Measurements from ENCODE around the gene FAR2. TPM values are rescaled to one million over a fixed set of nuclear protein-coding genes. Genes with fewer than 3 reads are reported as not detected.

The FAR2 gene
- total and polyA plus RNA-seq, 4 donors: 7.1 to 14.4 (median 11.2) TPM

DNA sequence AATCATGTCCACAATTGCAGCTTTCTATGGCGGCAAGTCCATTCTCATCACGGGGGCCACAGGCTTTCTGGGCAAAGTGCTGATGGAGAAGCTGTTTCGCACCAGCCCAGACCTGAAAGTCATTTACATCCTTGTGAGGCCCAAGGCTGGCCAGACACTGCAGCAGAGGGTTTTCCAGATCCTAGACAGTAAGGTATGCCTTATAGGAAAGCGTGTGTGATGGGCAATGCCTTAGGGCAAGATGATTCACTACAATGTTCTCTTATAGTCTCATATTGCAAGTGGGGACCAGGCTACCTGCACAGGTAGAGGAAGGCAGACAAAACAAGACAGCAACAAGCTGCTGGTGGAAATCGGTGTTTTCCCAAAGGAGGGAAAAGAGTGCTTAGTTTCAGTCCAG lies 121.4 kb downstream of the FAR2 start:
- H3K9me3 ChIP-seq (ENCODE audit: control insufficient read depth in 4 of 4, insufficient read depth in 3 of 4, low read length in 3 of 4): no peaks in the 10 kb centered on the region
- ATAC-seq (ENCODE audit: insufficient read depth, low FRiP score) (no peak), DNase-seq (no peak)
- WGBS, 2 donors: 95 to 96% methylated on average over 5 of the region's 5 CpGs
- no peaks in the 10 kb centered on the region for H3K4me1 ChIP-seq (ENCODE audit: control insufficient read depth in 5 of 5, insufficient read depth in 5 of 5, low read length in 5 of 5)
- H3K4me3 ChIP-seq: no peak overlapping the region
- no peak overlapping the region for H3K9ac ChIP-seq (ENCODE audit: insufficient read depth in 1 of 2, low read length in 2 of 2)
- no peaks in the 10 kb centered on the region for H3K27me3 ChIP-seq (ENCODE audit: control insufficient read depth in 3 of 3, insufficient read depth in 3 of 3, low read length in 2 of 3)
- no peaks in the 10 kb centered on the region for H3K36me3 ChIP-seq (ENCODE audit: control insufficient read depth in 4 of 4, insufficient read depth in 4 of 4, low read length in 4 of 4)
- H3K27ac ChIP-seq (ENCODE audit: low read depth in 1 of 2, low read length in 1 of 2): no peak overlapping the region
- TF ChIP-seq, protein P1, sequence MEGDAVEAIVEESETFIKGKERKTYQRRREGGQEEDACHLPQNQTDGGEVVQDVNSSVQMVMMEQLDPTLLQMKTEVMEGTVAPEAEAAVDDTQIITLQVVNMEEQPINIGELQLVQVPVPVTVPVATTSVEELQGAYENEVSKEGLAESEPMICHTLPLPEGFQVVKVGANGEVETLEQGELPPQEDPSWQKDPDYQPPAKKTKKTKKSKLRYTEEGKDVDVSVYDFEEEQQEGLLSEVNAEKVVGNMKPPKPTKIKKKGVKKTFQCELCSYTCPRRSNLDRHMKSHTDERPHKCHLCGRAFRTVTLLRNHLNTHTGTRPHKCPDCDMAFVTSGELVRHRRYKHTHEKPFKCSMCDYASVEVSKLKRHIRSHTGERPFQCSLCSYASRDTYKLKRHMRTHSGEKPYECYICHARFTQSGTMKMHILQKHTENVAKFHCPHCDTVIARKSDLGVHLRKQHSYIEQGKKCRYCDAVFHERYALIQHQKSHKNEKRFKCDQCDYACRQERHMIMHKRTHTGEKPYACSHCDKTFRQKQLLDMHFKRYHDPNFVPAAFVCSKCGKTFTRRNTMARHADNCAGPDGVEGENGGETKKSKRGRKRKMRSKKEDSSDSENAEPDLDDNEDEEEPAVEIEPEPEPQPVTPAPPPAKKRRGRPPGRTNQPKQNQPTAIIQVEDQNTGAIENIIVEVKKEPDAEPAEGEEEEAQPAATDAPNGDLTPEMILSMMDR (IDR thresholded peaks at IDR 0.05; ENCODE audit: control extremely low read depth, extremely low read depth): no peak

GRCh38 chr12:29273178-29273843 lies 124.2 kb downstream of the FAR2 start:
- ATAC-seq (ENCODE audit: insufficient read depth, low FRiP score) (no peak), DNase-seq (no peak)
- peaks cover 0 to 12% (median 0%) of the 10 kb centered on the region in 4 donors for H3K36me3 ChIP-seq (ENCODE audit: control insufficient read depth in 4 of 4, insufficient read depth in 4 of 4, low read length in 4 of 4)
- WGBS, 2 donors: 87 to 93% methylated on average over 7 of the region's 7 CpGs
- TF ChIP-seq, protein P1 (IDR thresholded peaks at IDR 0.05; ENCODE audit: control extremely low read depth, extremely low read depth): no peak
- H3K27me3 ChIP-seq (ENCODE audit: control insufficient read depth in 3 of 3, insufficient read depth in 3 of 3, low read length in 2 of 3): no peaks in the 10 kb centered on the region
- H3K9me3 ChIP-seq (ENCODE audit: control insufficient read depth in 4 of 4, insufficient read depth in 3 of 4, low read length in 3 of 4): no peaks in the 10 kb centered on the region
- no peak overlapping the region for H3K9ac ChIP-seq (ENCODE audit: insufficient read depth in 1 of 2, low read length in 2 of 2)
- H3K4me3 ChIP-seq: no peak overlapping the region
- no peak overlapping the region for H3K27ac ChIP-seq (ENCODE audit: low read depth in 1 of 2, low read length in 1 of 2)
- no peaks in the 10 kb centered on the region for H3K4me1 ChIP-seq (ENCODE audit: control insufficient read depth in 5 of 5, insufficient read depth in 5 of 5, low read length in 5 of 5)

DNA sequence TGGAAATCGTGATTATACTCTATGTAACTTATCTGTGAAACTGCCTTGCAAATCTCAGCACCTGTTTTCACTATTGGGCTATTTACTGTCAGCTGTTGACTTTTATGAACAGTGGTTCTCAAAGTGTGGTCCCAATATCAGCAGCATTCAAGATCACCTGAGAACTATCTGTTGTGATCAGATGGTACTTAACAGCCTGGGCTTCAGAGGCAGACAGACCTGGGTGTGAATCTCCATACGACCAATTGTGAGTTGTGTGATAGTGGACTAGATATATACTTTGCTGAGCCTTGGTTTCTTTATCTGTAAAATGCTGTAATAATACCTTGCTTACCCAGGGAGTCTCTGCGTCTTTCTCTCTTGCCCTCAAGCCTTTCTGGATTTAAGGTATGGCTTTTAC lies 126.8 kb downstream of the FAR2 start:
- ATAC-seq (ENCODE audit: insufficient read depth, low FRiP score) (no peak), DNase-seq (no peak)
- Histone ChIP-seq H3K36me3 (ENCODE audit: control insufficient read depth in 4 of 4, insufficient read depth in 4 of 4, low read length in 4 of 4) (peaks cover 0 to 18% (median 0%) of the 10 kb centered on the region in 4 donors), H3K27me3 (ENCODE audit: control insufficient read depth in 3 of 3, insufficient read depth in 3 of 3, low read length in 2 of 3) (no peaks in the 10 kb centered on the region), H3K9ac (ENCODE audit: insufficient read depth in 1 of 2, low read length in 2 of 2) (no peak overlapping the region), H3K4me1 (ENCODE audit: control insufficient read depth in 5 of 5, insufficient read depth in 5 of 5, low read length in 5 of 5) (no peaks in the 10 kb centered on the region), H3K27ac (ENCODE audit: low read depth in 1 of 2, low read length in 1 of 2) (no peak overlapping the region), H3K4me3 (no peak overlapping the region), H3K9me3 (ENCODE audit: control insufficient read depth in 4 of 4, insufficient read depth in 3 of 4, low read length in 3 of 4) (no peaks in the 10 kb centered on the region)
- TF ChIP-seq, protein P1 (IDR thresholded peaks at IDR 0.05; ENCODE audit: control extremely low read depth, extremely low read depth): no peak
- WGBS, 2 donors: 96% methylated on average over 3 of the region's 3 CpGs

DNA sequence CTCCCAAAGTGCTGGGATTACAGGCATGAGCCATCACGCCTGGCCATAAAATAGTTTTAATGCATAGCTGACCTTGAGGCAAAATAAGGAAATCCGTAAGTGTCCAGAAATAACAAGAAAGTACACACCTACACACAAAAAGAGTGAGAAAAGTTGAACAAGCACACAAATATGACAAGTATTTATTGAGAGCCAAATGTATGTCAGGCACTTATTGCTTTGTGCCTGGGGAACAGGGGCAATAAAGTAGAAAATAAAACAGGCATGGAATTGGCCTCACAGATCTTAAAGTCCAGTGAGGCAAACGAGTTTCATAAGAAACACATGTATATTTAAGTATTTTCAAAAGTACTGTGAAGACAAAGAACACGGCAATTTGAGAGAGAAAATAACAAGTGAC lies 128.2 kb downstream of the FAR2 start:
- Histone ChIP-seq H3K4me1 (ENCODE audit: control insufficient read depth in 5 of 5, insufficient read depth in 5 of 5, low read length in 5 of 5) (no peaks in the 10 kb centered on the region), H3K36me3 (ENCODE audit: control insufficient read depth in 4 of 4, insufficient read depth in 4 of 4, low read length in 4 of 4) (peaks cover 0 to 22% (median 0%) of the 10 kb centered on the region in 4 donors), H3K27ac (ENCODE audit: low read depth in 1 of 2, low read length in 1 of 2) (no peak overlapping the region), H3K9me3 (ENCODE audit: control insufficient read depth in 4 of 4, insufficient read depth in 3 of 4, low read length in 3 of 4) (no peaks in the 10 kb centered on the region), H3K27me3 (ENCODE audit: control insufficient read depth in 3 of 3, insufficient read depth in 3 of 3, low read length in 2 of 3) (no peaks in the 10 kb centered on the region), H3K9ac (ENCODE audit: insufficient read depth in 1 of 2, low read length in 2 of 2) (no peak overlapping the region), H3K4me3 (no peak overlapping the region)
- TF ChIP-seq, protein P1 (IDR thresholded peaks at IDR 0.05; ENCODE audit: control extremely low read depth, extremely low read depth): no peak
- DNase-seq (no peak), ATAC-seq (ENCODE audit: insufficient read depth, low FRiP score) (no peak)
- WGBS, 2 donors: 88 to 97% methylated on average over 4 of the region's 4 CpGs

All from lung (tissue), 12 donors.